T-helper 2 cell treated with Interferon-gamma antibody and Interleukin-4, amounts not matched to agents 5 μg/mL and 100 μg/mL, for 36 hours (primary cell): Measurements from ENCODE around the gene FBXL15.
A peak's percentile ranks its signal among the peaks of the same experiment; 100 is the strongest.

Experiments
- DNase-seq: peaks from one replicate; pipeline ENCODE4 v3.0.0; 2021; ENCODE audit warnings: low spot score
- H3K27ac Mint-ChIP-seq: one replicate; pipeline ENCODE4 v1.8.0; 2021; ENCODE audit warnings: mild to moderate bottlenecking, mixed read lengths
- H3K27me3 Mint-ChIP-seq: one replicate; pipeline ENCODE4 v1.8.0; 2021; ENCODE audit warnings: low read depth, mixed read lengths
- H3K36me3 Mint-ChIP-seq: one replicate; pipeline ENCODE4 v1.8.0; 2021; ENCODE audit warnings: low read depth, mixed read lengths
- H3K4me1 Mint-ChIP-seq: one replicate; pipeline ENCODE4 v1.8.0; 2021; ENCODE audit warnings: low read depth, mixed read lengths
- H3K4me3 Mint-ChIP-seq: one replicate; pipeline ENCODE4 v1.8.0; 2022; ENCODE audit warnings: mild to moderate bottlenecking, moderate library complexity, mixed read lengths
- H3K9me3 Mint-ChIP-seq: one replicate; pipeline ENCODE4 v1.8.0; 2021; ENCODE audit warnings: mixed read lengths

The FBXL15 gene

DNA sequence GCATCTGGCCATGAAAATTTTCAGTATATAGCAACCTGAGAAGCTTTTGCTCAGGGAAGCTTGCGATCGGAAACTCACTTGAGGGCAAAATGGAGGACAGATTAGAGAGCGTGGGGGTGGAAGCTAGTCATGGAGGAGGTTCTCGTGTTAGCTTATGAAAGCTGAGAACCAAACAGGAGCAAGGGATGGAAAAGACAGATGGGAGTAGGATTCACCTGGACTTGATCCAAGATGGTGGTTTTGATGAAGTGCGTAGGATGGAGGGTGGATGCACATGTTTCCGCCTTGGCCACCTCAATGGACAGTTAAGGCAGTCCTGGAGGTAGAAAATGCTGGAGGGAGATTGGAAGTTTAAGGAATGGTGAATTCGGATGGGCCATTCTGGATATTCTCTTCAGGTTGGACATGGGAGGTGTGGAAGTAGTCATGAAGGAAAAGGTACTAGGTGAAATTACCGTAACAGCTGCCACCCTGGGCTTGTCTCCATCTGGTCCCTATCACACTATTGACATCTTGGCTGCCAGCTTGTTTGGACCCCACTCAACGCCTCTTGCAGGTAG is 37.0 kb downstream of the FBXL15 start:
- Mint-ChIP-seq H3K27ac (no peak overlapping the region), H3K27me3 (no peaks in the 10 kb centered on the region), H3K4me3 (no peak overlapping the region), H3K4me1 (peaks cover 26% of the 10 kb centered on the region), H3K36me3 (peaks cover 8% of the 10 kb centered on the region), H3K9me3 (no peaks in the 10 kb centered on the region)
- no peak for DNase-seq

DNA sequence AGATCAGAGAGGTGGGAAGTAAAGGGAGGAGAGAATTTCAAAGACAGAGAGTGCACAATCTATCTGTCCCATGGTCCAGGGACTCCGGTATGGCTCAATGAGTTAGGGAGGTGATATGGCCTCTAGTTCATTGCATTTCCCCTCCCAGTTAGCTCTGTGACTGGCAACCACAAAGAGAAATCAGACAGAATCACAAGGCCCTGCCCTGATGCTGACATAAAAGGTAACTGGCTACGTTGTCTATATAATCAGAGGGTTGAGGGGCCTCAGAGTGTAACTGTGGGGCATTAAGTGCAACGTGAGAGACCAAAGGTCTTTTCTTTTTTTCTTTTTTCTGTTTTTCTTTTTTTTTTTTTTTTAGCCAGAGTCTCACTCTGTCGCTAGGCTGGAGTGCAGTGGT is 38.0 kb downstream of the FBXL15 start:
- Mint-ChIP-seq H3K27ac (no peak overlapping the region), H3K9me3 (no peaks in the 10 kb centered on the region), H3K27me3 (no peaks in the 10 kb centered on the region), H3K4me1 (peaks cover 24% of the 10 kb centered on the region), H3K4me3 (no peak overlapping the region), H3K36me3 (peaks cover 4% of the 10 kb centered on the region)
- no peak for DNase-seq

DNA sequence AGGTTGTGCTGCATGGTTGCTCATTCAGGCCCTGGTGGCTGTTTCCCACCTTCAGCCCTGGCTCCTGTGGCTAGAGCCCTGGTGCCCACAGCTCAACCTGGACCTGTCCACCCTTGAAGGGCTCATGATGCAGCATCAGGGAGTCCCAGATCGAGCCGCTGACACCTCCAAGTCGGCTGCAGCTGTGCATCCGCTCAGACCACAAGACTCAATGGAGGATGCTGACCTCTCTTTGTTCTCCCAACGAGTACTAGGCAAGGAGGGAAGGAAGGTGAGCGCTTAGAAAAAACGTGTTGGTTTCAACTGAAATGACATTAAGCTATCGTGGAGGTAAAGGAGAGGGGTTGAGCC is 40.2 kb downstream of the FBXL15 start:
- peak overlapping the region; percentile 96 for H3K4me3 Mint-ChIP-seq

DNA sequence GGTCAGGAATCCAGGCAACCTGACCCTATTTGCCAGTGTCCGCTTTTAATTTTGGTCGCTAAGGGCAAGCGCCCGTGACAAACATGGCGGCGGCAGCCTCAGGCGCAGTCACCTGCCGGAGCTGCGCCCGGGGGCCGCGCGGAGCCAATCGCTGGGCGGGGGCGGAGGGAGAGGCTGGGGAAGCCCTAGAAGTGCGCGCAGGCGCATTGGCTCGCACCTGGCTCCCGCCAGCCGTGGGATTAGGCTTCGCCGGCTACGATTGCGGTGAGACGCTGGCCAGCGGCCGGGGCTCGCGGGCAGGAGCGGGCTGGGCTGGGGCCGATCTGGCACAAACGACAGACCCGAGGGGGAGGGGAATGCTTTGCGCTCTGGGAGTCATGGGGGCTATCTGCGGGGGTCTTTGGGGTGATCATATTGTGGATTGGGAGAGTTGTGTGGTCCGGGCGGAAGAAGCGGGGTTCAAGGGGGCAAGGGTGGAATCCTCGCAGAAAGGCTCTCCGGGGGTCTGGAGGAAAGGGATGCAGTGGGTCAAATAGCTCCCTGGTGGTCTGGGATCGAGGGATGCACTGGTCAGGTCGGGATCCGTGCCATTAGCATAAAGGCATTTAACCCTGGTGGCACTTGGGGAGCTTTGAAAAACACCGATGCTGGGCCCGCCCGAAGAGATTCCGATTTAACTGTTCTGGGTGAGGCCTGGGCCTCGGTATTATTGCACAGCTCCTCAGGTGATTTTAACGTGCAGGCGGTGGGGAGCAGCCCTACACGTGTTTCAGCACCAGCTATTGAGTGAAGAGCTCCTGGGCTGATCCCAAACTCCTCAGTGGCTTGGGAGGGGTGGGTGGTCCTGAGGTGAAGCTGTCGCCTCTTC is 40.8 kb downstream of the FBXL15 start:
- H3K36me3 Mint-ChIP-seq: no peaks in the 10 kb centered on the region
- H3K4me1 Mint-ChIP-seq: peaks cover 25% of the 10 kb centered on the region
- peak overlapping the region; percentile 87 for H3K27ac Mint-ChIP-seq
- peak overlapping the region; percentile 96 for H3K4me3 Mint-ChIP-seq
- no peaks in the 10 kb centered on the region for H3K9me3 Mint-ChIP-seq
- peak; percentile 90 for DNase-seq
- no peaks in the 10 kb centered on the region for H3K27me3 Mint-ChIP-seq

More for the DNA sequence above, 40.2 kb downstream of the FBXL15 start:
- Mint-ChIP-seq H3K27me3 (no peaks in the 10 kb centered on the region), H3K9me3 (no peaks in the 10 kb centered on the region), H3K4me1 (peaks cover 25% of the 10 kb centered on the region), H3K27ac (peak overlapping the region; percentile 87), H3K36me3 (no peaks in the 10 kb centered on the region)
- DNase-seq: no peak

DNA sequence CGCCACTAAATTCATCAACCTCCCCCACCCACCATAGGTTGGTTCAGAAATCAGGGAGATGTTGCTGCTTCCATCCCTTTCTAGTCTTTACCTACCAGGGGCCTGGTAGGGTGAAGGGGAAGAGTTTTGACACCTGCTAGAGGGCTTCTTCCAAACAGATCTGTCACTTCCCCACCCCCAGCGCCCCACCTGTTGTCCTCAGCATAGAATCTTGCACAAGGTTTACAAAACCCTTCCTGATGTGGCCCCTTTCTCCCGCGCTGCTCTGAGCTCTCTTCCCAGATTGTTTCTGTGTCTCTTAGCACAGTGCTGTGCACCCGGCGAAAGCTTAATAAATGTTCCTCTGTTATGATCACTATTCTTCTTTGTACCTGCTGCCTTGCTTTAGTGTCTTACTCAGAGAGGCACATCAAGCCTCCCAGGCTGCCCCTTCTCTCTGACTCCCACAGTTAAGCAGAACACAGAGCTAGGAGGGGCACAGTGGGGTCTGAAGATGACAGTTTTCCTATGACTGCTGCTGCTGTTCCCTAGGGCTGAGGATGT is 41.9 kb downstream of the FBXL15 start:
- no peaks in the 10 kb centered on the region for H3K27me3 Mint-ChIP-seq
- no peak for DNase-seq
- H3K9me3 Mint-ChIP-seq: no peaks in the 10 kb centered on the region
- no peak overlapping the region for H3K27ac Mint-ChIP-seq
- H3K36me3 Mint-ChIP-seq: no peaks in the 10 kb centered on the region
- H3K4me3 Mint-ChIP-seq: peak overlapping the region; percentile 96
- H3K4me1 Mint-ChIP-seq: peaks cover 25% of the 10 kb centered on the region

DNA sequence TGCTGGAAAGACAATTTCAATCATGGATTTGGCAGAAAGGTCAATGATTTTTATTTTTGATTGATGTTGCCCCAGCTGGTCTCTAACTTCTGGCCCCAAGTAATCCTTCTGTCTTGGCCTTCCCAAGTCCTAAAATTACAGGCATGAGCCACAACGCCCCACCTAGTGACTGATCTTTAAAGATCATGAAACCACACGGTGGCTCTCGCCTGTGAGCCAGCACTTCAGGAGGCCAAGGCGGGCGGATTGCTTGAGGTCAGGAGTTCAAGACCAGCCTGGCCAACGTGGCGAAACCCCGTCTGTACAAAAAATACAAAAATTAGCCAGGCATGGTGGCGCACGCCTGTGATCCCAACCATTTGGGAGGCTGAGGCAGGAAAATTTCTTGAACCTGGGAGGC is 43.3 kb downstream of the FBXL15 start:
- Mint-ChIP-seq H3K4me1 (peaks cover 25% of the 10 kb centered on the region), H3K36me3 (peaks cover under 1% of the 10 kb centered on the region), H3K27me3 (no peaks in the 10 kb centered on the region), H3K9me3 (no peaks in the 10 kb centered on the region), H3K27ac (no peak overlapping the region), H3K4me3 (no peak overlapping the region)
- no peak for DNase-seq

DNA sequence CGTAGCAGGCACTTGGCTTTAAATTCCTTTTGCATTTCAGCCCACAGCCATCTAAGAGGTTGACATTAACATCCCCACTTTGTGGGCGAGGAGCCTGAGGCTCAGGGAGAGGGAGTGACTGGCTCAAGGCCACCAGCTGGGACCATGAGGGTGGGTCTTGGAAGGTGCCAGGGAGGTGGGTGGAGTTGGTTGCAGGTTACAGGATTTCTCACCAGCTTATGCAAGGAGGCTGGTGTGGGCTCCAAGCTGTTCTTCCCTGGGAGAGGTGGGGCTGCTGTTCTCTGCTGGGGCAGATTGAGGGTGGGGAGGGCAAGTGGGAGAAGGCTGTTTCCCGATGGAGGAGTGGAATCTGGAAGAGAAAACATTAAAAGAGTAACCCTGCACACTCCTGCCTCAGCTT is 44.8 kb downstream of the FBXL15 start:
- no peak for DNase-seq
- Mint-ChIP-seq H3K4me1 (peaks cover 23% of the 10 kb centered on the region), H3K27me3 (no peaks in the 10 kb centered on the region), H3K4me3 (no peak overlapping the region), H3K9me3 (no peaks in the 10 kb centered on the region), H3K27ac (no peak overlapping the region), H3K36me3 (peaks cover 4% of the 10 kb centered on the region)

DNA sequence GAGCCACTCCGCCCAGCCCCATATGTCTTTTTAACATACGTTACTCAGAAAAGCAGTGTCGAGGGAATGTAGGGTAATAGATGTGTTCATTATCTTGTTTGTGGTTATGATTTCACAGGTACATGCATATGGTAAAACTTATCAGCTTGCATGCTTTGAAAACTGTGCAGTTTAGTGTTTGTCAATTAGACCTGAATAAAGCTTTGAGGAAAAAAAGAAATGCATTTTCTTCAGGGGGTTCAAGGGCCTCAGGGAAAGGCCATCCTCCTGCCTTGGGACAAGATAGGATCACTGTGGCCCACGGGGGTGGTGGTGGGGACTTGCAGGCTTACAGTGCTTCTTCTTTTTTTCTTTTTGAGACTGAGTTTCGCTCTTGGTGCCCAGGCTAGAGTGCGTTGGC is 46.7 kb downstream of the FBXL15 start:
- Mint-ChIP-seq H3K4me1 (peaks cover 8% of the 10 kb centered on the region), H3K4me3 (no peak overlapping the region), H3K27ac (no peak overlapping the region), H3K27me3 (no peaks in the 10 kb centered on the region), H3K36me3 (peaks cover 4% of the 10 kb centered on the region), H3K9me3 (no peaks in the 10 kb centered on the region)
- no peak for DNase-seq

DNA sequence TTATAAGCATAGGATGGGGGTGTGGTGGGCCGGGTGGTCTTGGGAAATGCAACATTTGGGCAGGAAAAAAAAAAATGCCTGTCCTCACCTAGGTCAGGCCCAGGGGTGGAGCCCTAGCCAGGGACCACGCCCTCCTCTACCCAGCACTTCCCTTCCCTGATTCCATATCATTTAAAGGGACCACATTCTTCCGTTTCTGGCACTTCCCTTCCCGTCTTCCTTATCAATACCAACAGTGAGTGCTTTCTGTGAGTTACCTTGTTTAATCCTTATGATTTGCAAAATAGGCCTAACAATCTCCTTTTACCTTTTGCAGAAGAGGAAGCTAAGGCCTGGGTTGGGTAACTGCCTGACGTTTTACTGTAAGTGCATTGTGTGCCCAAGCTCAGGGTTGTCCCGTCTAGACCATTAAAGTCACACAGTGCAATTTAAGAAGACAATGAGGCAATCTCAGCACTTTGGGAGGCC is 47.4 kb downstream of the FBXL15 start:
- no peak overlapping the region for H3K27ac Mint-ChIP-seq
- no peak overlapping the region for H3K4me3 Mint-ChIP-seq
- no peaks in the 10 kb centered on the region for H3K27me3 Mint-ChIP-seq
- H3K9me3 Mint-ChIP-seq: no peaks in the 10 kb centered on the region
- no peak for DNase-seq
- H3K4me1 Mint-ChIP-seq: peaks cover 2% of the 10 kb centered on the region
- H3K36me3 Mint-ChIP-seq: peaks cover 4% of the 10 kb centered on the region

DNA sequence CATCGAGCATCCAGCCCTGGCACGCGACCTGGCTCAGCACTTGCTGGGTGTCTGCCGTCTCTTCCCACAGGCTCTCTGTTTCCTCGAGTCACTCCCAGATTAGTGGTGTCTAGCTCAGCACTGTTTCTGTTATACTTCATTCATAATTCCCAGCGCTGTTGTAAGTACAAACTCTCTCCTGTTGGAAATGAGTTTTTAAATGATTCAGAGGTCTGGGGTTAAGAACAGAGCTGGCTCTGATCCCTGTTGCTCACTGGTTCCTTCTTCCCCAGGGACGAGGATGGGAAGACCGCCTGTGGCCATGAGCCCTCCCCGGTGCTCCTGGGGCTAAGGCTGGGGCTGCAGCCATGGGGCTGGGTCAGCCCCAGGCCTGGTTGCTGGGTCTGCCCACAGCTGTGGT is 48.0 kb downstream of the FBXL15 start:
- DNase-seq: no peak
- Mint-ChIP-seq H3K4me3 (no peak overlapping the region), H3K36me3 (peaks cover 4% of the 10 kb centered on the region), H3K27me3 (no peaks in the 10 kb centered on the region), H3K27ac (no peak overlapping the region), H3K4me1 (peaks cover 7% of the 10 kb centered on the region), H3K9me3 (no peaks in the 10 kb centered on the region)

DNA sequence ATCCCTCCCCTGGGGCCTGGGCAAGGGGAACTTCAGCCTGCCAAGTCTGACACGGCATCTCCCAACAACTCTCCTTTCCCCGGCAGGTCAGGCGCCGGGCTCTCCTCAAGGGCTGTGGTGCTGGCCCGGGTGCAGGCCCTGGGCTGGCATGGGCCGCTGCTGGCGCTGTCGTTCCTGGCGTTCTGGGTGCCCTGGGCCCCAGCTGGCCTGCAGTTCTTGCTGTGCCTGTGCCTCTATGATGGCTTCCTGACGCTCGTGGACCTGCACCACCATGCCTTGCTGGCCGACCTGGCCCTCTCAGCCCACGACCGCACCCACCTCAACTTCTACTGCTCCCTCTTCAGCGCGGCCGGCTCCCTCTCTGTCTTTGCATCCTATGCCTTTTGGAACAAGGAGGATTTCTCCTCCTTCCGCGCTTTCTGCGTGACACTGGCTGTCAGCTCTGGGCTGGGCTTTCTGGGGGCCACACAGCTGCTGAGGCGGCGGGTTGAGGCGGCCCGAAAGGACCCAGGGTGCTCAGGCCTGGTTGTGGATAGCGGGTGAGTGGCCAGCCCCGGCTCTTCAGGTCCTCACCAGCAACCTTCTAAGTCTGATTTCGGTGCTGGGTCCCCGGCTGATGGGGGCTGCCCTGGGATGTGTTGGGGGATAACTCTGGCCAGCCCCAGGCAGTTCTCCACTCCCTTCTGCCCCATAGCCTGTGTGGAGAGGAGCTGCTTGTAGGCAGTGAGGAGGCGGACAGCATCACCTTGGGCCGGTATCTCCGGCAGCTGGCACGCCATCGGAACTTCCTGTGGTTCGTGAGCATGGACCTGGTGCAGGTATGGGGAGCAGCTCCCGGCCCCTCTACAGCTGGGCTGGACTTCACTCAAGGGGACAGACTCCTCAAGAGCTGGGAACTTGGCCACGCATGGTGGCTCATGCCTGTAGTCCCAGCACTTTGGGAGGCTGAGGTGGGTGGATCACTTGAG is 50.2 kb downstream of the FBXL15 start:
- DNase-seq: no peak
- Mint-ChIP-seq H3K27ac (no peak overlapping the region), H3K9me3 (no peaks in the 10 kb centered on the region), H3K27me3 (no peaks in the 10 kb centered on the region), H3K4me1 (peaks cover 6% of the 10 kb centered on the region), H3K4me3 (no peak overlapping the region), H3K36me3 (peaks cover 9% of the 10 kb centered on the region)
